Activated CD4-positive, alpha-beta T cell treated with anti-CD3 and anti-CD28 coated beads for 48 hours (primary cell): ENCODE results near the gene HOXA9.
A peak's percentile ranks its signal among the peaks of the same experiment; 100 is the strongest.

ENCODE experiments used
- DNase-seq: peaks from one replicate; pipeline ENCODE4 v3.0.0-alpha.2; 2020

The HOXA9 gene

DNA sequence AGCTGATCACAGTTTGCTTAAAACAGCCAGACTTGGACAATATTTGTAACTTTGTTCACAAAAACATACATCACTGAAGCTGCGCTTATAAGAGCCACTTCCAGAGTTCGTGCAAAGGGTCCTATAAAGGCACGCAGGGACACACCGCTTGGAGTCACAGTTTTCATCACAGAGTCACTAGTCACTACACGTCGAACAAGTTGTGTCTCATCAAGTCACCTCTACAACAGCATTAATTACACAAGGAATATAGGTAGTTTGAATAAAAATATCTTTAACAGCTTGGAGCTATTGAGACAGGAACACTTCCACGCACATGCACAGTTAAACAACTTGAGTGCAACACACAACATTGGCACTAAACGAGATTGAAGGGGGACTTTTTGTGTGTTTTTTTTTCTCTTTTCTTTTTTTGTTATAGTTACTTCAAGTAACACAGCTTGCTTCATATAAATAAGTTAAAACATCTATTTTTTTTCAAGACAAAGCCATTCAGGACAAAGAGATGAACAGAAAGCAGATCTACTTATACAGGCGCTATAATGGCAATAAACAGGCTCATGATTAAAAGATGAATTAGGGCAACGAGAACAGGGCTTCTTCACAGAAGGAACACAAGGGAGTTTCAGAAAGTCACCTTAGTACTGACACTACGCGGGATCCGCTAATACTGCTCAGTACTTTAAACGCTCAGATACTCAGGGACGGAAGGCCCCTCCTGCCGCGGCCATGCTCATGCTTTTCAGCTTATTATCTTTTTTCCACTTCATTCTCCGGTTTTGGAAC, 24.0 kb downstream of the HOXA9 start:
- DNase-seq, result no peak

DNA sequence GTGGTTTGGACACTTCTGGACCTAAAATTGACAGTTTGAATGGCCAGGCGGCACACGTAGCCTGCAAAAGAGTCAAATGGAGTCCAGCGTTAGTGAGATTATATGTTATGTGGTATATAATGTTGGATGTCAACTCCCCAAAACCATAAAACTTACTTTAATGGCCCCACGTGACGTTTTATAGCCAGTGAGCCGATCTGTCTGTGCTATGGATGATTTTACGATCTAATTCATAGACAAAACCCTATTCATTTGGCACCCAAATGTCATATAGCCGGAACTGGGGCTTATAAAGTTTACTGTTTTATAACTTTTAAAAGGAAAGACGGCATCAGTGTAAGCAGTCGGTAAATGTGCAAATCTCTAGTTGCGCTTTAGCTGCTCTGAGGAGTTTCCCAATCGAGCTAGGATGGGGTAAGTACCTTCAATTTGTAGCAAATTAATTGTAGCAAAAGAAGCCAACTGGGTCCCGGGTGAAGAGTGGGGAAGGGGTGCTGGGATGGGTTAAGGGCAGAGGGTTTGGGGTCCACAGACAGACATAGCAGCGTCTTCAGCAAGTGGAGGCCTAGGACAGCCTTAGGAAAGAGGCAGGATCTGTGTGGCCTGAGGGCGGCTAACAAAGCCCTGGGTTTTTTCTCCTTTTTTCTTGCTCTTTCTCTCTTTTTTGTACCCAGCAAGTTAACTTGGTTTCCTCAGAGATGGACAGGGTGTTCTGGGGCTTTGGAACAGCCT, 25.0 kb downstream of the HOXA9 start:
- no peak for DNase-seq

DNA sequence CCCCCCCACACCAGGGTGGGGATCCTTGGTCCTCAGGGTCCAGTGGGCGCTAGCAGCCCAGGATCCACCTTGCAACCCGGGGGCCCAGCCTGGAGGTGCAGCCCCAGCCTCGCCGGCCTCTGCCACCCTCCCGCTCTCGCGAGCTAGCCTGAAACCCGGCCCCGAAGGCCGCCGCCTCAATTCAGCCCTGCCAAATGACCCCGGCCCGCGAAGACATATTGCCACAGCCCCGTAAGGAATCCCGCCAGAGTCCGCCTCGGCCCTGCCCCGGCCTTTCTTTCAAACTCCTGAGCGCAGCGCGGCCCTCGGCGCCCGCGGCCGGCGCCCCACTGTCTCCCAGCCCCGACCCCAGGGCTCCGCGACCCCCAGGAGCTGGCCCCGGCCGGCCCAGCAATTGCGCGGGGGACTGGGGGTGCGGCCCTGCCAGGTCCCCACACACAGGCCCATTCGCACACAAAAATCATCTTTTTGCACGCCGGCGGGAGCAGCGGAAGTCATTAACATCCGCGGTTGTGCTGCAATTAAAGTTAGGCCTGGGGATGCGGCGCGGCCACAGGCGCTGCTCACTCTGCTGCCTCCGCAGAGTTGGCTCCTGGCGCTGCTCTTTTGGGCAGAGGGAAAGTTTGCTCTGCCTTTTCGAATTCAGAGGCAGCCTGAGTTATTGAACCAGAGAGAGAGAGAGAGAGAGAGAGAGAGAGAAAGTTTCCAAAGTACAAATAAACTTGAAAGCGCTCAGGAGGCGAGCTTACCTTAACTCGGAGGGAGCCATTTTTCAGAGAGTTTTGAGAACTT, 25.8 kb downstream of the HOXA9 start:
- DNase-seq, result no peak

DNA sequence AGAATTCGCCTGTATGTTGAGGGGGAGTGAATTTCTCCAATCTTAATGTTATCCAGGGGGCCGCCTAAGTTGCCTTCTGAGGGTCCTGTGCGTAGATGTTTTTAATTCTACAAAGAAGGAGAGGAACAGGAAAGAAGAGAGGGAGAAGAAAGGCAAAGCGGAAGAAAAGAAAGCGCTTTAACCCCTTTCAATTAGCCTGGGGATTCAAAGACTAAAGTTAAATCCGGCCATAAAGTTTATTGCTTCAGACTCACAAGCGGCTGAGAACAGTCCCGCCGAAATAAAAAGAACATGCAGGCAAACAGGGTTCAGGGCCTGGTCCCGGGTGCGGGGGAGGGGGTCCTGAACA, 26.4 kb downstream of the HOXA9 start:
- DNase-seq, result no peak

DNA sequence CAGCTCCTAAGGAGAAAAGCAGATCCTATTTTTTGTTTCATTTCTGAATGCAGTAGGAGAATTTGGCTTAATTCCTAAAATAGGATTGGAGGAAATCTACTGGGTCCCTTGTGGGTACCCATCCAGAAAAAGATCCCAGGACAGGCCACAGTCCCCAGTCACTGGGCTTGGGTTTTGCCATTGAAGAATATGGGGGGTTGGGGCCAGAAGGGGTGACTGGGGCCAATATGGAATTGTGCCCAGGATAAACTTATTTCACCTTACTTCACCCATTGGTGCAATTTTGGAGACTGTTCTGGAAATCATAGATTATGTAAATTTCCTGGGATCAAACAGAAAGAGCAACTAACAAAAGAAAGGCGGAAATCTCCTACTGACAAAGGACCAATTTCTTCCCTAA, 26.9 kb downstream of the HOXA9 start:
- no peak for DNase-seq

DNA sequence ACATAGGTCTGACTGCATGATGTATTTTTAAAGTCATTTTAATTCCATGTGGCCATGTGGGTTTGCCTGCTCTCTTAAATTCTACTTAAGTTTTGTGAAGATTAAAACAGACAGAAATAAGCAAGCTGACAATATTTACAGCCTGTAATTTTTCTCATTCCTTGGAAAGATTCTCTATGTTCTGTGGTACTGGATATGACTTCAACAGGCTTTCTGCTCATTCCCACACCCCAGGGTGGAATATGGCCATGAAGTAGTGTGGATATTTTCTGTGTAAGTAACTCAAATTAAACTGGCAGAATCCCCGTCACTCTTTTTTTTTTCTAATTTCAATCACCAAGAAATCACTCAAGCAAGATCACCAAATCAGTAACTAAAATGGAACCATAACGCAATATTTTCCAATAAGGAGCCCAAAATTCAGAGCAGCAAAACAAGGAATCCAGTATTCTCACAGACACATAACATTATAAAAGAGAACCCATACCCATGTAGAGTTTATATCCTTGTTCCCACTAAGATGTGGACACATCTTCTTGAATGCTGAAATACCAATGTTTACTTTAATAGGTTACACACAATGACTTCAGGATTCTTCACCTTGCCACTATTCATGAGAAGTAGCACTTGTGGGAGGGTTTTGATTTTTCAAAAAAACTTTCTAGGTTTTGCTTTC, 27.6 kb downstream of the HOXA9 start:
- no peak for DNase-seq

DNA sequence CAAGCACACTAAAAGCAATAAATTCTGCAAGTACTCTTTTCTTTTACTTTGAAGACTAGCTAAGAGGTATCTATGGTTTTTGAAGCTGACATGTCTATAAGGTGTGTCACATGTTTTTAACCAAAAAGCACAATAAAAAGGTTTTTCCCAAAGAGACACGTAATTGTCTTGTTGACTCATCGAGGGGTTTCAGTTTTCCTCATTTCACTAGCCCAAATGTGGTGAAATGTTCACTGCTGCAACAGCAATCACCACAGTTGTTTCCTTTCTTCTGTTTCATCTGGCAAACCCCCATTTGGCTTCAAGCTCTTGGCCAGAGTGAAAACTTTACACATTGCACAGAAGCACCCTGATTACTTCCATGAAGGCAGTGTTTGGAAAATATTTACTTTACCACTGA, 30.9 kb downstream of the HOXA9 start:
- DNase-seq, result no peak

DNA sequence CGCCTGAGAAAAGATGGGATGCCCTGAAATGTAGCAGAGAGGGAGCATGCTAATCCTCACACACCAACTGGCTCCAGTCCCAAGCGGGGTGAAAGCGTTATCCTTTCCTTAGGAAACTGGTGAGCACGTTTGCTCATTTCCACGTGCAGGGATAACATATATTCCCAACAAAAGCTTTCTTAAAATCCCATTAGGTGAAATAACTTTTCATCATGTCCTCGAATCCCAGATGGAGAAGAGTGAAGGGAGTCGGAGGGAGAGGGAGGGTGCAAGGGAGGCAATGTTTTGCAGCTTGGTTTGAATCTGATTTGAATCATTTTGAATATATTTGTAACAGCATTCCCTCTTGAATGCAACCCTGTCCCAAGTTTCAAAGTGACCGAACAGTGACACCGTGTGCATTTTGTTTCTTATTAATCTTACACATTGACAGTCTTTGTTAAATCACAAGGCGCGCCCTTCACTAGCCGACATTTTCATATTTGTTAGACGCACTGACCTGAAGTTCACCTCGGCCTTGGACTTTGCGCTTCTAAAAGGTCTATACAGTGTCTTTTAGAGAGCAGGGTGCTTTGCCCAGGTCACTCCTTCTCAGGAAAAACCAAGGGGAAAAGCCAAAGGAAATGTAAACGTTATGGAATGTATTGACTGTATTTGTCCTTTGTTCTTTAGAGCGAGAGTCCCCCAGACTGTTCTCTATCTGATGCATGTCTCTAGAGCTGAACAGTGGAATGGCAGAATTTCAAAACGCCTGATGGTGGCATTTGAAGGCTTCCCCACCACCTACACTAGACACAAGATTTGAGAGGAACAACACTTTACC, 31.7 kb downstream of the HOXA9 start:
- DNase-seq, result no peak

DNA sequence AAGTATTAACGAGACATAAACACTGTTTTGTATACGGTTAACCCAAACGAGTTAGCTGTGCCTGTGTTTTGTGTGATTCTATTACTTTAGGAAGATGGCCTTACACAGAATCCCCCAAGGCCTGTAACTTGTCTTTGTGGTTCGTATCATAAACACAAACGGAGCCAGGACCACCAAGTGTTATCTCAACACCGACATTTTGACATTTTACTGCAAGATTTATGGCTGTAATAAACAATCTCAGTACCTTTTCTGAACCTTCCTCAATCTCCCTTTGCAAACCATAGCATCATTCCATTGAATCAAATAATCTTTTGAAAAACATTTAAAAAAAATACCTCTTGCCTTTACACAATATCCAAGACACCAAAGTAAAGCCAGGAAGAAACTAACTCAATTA, 32.4 kb downstream of the HOXA9 start:
- DNase-seq, result no peak

DNA sequence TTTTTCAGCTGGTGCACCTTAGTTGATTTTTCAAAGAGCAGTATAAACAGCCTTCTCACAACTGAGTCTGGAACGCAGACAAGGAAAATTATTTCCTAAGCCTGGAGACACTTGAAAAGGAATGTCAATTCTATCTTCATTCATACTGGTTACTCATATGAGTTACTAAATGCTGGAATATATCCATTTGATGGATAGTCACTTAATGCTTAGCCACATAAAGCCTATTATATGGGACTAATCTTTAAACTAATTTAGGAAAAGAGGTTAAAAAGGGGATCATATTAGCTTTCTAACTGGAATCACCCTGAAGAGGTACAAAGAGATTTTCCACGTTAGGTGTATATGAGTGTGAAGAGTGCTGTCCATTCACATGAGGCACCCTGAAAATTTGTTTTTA, 33.1 kb downstream of the HOXA9 start:
- no peak for DNase-seq

DNA sequence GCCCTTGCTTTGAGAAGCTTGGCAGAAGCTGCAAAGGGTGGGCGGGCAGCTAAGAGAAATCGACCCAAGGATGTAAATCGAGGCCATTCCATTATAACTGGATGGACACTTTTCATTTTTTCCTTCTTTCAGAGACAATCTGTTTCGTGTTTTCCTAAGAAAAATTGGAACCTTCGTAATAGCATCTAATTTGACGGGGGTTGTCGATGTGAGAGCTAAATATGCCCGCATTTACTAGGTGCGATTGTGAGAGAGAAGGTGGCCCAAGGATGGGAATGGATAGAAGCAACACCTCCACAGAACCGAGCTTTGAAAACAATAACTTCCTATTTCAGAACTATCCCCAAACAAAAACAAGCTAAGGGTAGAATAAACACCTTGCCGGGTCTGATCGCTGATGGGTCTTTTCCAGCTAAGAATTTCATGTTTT, 33.9 kb downstream of the HOXA9 start:
- DNase-seq, result no peak

DNA sequence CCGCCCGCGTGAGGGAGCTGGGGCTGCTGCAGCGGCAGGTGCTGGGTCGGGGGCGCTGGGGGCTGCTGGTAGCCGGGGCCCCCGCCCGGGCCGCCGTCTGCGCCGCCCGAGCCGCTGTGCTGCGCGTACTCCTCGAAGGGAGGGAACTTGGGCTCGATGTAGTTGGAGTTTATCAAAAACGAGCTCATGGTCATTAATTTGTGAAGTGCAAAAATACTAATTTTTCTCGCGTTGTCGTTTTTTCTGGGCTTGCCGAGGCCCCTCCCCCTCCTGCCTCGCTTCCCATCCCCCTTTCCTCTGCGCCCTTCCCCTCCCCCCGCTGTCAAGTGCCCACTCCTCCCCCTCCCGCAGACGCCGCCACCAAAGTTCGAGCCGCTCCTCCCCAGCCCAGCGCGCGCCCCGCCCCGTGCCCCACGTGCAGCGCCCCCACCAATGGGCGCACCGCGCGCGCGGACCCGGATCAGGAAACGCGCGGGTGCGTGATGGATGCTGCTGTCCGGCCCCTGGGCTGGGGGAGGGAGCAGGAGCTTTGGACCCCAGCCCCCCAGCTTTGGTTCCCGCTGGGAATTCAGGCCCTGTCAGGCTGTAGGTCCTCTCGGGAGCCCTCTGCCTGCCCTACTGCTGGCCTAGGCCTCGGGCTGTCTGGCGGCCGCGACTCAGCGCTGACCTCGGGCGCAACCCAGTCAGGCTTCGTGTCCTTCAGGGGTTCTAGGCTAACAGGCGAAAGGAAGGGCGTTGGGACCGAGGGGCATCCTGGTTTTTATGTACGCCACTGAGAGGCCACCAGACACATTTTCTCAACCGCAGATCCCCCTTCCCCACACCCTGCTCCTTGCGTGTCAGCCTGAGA, 34.6 kb downstream of the HOXA9 start, which contains the start of gene HOXA4:
Gene HOXA4 (minus strand): TSS at position 218 of the 850 bp plus-strand sequence. CDS start 24 bp downstream, at position 194.
- peak; percentile 77 for DNase-seq

DNA sequence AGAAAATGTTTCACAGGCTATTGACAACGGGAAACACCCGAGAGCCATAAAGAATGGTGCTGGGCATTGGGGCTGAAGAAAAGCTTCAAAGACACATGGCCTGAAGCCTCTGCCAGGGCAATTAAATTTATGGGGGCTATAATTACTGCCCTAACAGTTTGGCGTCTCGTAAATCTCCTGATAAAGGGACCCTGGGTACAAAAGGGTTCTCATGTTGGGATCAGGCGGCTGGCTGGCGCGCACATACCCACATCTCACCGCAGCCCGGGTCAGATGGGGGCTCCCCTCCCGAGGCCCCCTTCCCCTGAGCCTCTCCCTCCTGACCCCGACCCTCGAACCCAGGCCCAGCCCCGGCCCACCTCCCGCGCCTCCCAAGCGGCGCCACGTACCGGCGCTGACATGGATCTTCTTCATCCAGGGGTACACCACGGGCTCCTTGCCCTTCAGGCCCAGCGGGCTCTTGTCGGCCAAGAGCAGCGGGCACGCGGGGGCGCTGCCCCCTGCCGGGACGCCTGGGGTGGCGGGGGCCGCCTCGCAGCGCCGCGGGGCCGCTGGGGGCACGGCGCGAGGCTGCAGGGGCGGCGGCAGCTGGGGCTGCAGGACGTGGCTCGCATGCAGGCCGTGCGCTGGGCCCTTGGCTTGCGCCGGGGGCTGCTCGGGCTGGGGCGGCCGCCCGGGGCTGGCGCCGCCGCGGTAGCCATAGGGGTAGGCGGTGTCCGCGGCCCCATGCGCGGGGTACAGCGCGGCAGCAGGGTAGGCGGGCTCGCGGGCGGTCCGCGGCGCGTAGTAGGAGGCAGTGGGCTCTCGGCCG, 35.4 kb downstream of the HOXA9 start:
- DNase-seq, result no peak

DNA sequence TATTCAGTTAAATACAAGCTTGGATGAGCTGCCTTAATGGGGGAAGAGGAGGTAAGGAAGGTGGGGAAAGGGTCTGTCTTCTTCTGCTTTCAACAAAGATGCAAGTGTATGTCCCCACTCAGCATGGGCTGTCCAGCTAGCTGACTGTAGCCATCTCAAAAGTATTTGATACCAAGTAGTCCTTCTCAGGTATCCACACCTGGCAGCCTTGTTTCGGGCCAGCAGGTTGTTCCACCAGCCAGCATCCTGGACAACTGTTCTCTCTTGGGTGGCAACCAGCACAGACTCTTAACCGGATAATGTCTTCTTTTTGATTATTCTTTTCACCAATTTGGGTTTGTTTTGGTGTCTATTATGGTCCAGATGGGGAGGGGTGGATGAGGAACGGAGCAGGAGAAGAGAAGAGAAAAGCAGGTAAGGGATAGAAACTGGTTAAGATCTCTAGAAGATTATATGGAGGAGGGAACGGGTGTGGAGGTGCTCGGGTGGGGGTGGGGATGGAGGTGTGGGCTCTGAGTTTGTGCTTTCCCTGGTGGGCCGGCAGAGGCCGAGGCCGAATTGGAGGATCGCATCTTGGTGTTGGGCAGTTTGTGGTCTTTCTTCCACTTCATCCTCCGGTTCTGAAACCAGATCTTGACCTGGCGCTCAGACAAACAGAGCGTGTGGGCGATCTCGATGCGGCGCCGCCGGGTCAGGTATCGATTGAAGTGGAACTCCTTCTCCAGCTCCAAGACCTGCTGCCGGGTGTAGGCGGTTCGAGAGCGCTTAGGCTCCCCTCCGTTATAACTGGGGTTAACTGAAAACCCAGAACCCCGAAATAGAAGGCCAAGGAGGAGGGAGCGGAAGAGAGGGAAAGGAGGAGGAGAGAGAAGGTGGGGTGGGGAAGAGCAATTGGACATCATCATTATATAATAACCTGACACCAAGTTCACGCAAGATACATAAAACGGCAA, 36.3 kb downstream of the HOXA9 start:
- DNase-seq, result no peak

DNA sequence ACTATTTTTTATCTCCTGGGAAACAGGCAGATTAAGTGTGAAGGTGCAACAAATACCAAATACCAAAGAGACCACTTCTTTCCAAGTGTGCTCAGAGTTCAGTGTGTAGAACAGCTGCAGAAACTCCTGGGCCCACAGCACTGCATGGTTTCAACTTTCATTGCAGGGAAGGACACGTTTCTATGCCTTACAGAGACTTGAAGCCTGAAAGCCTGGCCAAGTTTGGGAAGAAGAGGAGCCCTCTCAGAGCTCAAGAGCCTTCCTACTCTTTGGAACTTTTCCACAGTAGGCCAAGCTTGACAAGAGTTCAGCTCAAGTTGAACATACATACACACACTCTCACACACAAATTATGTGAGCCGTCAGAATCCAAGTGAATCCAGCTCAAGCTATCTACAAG, 37.3 kb downstream of the HOXA9 start:
- no peak for DNase-seq

DNA sequence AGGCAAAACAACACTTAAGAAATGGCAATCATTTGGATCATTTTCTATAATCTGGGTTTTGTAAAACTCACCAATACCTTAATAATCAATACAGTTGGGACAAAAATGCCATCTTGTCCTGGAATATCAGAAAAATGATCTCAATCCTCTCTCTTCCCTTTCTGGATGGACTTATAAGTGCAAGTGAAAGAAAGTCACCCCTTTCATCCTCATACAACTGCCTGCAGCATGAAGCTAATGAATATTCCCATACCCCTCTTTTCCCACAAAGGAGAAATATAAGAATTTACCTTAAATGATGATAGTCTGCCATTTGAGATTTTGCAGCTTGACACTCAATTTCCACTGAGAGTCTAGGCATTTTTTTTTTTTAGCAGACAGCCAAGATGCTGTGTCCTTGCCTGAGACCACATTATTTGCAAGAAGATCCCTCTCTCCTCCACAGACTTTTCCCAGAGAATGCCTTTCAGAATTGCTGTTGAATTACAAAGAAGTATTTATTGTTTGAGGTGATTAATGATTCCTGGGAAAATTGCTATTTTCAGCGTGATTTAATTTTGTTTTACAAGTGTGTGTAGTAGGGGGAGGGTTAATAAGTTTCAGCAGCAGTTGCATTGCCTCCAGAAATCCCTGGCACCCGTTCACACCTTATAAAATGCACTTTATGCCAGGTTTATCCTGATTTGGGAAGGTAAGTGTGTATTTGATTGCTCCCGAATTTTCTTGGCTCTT, 38.6 kb downstream of the HOXA9 start:
- no peak for DNase-seq

DNA sequence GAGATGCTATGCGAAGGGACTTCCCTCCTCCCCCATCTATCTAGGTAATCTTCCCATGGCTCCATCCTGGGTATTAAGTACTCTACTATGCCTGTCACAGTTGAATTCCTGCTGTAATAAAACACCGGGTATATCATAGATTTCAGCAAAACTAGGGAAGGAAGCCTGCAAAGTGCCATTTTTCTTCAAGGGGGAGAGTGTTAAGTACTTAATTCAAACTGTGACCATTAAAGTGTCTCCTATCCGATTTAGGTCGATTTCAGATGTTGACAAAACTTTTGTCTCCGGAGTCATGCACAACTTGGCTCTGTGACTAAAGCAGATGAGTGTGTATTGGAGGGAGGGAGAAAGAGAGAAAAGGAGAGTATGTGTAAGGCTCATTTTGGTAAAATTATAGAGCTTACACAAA, 39.3 kb downstream of the HOXA9 start:
- no peak for DNase-seq
